GDM1 (cell line): ENCODE results near the gene STAT3.
"Not testable (repeated sequence)": the region's sequence is repeated elsewhere in the genome, so short reads cannot be mapped to it uniquely, and the experiment has no call there.

Source experiments
- DNase-seq: peaks from one replicate; lab custom pipeline; 2025; lab: John Stamatoyannopoulos, UW

STAT3 gene

GRCh38 chr17:42386777-42387657 lies 1.2 kb downstream of the STAT3 start:
- no peak for DNase-seq

- DNase-seq, result no peak
Observed at GRCh38 chr17:42381898-42382297, 6.3 kb downstream of the STAT3 start.

- DNase-seq, result no peak
Observed at GRCh38 chr17:42380935-42381334, 7.3 kb downstream of the STAT3 start.

GRCh38 chr17:42378959-42379594 lies 9.2 kb downstream of the STAT3 start:
- DNase-seq, result no peak

- DNase-seq, result no peak
Observed at GRCh38 chr17:42378359-42378958, 9.8 kb downstream of the STAT3 start.

DNA sequence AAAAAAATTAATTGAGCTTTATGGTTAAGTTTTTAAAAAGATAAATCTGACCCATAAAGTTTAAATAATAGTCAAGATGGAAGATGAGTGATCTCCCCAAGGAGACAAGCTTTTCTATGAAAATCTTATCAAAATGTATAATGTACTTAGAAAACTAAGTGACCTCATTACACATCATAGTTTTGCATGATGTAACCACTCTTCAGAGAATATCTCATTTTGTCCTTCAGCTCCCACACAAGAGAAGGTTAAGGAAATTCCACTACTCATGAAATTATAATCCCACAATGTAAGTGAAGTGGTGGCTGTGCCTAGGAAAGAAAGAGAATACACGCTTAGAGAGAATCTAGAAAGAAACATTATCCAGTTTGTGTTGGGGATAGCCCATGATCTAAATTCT lies 14.3 kb downstream of the STAT3 start:
- DNase-seq, result no peak

DNA sequence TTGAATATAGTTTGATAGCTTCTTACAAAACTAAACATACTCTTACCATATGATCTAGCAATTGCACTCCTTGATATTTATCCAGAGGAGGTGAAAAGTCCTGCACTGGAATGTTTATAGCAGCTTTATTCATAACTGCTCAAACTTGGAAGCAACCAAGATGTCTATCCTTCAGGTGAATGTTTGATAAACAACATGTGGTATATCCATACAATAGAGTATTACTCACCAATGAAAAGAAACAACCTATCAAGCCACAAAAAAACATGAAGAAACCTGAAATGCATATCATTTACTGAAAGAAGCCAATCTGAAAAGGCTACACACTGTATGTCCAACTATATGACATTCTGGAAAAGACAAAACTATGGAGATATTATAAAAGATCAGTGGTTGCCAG lies 16.1 kb downstream of the STAT3 start:
- DNase-seq, result no peak

GRCh38 chr17:42368797-42369561 lies 19.3 kb downstream of the STAT3 start:
- DNase-seq, result not testable (repeated sequence)

GRCh38 chr17:42368310-42368709 lies 19.9 kb downstream of the STAT3 start:
- DNase-seq, result not testable (repeated sequence)

- DNase-seq, result not testable (repeated sequence)
Observed at GRCh38 chr17:42366176-42367023, 21.8 kb downstream of the STAT3 start.

- DNase-seq, result no peak
Observed at GRCh38 chr17:42365136-42365535, 23.1 kb downstream of the STAT3 start.

DNA sequence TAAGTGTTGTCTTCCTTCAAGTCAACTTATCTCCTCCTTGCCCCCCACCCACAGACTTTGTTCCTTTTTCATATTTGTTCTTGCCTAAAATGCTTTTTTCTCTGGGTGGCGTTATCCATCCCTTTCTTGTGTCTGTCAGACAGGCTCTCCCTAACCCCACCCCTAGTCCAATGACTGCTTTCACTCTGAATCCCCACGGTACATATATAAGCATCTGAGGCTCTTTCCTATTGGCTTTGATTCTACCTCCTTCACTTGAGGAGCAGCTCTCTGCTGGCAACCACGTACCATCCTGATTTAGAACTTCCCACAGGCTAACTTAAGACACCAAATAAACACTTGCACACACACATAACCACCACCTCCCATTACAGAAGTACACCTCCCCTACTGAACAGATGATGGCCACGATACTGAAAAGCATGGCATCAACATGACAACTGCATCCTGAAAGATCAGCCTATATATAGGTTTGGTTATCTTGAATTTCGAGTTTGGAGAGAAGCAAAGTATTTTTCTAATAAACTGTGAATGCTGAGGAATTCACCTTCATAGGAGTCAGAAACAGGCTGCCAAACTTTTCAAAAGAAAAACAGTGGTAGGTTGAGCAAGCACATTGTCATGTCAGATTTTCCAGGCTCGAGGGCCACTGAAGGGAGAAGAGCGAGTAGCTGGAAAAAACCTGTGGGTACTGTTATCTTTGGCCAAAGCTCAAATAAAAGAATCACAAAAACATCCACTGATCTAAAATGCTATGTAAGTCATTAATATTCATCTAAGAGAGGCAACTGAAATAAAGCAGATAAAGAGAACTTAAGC lies 24.3 kb downstream of the STAT3 start:
- DNase-seq, result peak; percentile 17

DNA sequence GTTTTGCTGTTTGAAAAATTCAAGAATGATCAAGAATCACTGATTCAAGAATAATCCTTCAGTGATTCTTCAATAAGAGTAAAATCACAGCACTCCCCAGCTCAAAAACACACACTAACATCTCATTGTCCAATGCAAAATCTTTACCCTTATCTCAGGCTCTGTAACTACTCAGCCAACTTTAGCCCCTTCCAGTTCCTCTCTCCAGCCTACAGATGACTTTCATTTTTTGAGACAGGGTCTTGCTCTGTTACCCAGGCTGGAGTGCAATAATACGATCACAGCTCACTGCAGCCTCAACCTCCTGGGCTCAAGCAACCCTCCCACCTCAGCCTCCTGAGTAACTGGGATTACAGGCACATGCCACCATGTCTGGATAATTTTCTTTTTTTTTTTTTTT lies 25.0 kb downstream of the STAT3 start:
- no peak for DNase-seq

DNA sequence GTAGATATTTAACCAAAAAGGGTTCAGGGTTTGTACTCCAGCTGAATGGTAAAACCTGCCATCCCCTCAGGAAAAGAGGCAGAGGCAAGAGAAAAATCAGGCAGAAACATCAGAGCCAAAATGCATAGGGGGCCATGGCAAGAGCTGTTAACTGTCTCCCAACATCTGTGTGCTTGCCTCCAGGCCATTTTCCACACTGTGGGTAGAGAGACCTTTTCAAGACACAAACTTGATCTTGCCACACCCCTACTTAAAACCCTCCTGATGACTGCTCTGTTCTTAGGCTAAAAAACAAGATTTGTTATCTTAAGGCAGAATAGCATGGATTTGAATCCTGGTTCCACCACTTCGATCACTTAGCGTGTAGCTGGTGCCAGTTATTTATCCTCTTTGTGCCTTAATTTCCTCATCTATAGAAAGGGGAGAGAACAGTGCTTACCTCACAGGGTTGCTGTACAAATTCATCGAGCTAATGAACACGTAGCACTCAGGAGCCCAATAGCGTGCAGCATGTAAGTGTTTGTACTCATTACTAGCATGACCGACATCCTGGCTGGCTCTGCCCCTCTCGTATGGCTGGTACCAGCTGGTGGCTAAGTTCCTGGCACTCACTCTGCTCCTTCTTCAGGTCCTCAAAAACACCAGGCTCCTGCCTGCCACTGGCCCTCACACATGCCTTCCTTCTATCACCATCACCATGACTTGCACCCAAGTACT lies 25.8 kb downstream of the STAT3 start:
- DNase-seq, result no peak

DNA sequence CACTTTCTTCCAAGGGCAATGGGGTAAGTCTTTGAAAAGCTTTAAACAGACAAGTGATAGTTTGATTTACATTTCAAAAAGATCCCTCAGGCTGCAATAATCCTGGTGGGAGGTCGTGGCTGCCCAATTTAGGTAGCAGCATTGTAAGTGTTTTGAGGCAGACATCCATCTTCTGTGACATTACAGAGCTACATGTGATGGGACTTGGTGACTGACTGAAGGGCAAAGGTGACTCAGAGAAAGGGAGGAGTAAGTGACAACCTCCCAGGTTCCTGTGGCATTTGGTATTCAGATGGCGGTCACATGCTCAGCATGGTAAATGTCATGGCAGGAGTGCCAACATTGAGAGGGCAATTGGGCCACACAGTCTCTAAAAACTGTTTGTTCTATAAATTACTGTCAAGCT lies 26.5 kb downstream of the STAT3 start:
- no peak for DNase-seq

DNA sequence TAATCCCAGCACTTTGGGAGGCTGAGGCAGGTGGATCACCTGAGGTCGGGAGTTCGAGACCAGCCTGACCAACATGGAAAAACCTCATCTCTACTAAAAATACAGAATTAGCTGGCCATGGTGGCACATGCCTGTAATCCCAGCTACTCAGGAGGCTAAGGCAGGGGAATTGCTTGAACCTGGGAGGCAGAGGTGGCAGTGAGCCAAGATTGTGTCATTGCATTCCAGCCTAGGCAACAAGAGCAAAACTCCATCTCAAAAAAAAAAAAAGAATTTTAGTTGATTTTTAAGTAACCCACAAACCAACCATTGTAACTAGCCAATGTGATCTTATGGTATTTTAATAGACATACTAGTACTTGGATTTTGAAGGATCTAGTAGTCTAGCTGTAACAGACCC lies 27.9 kb downstream of the STAT3 start:
- DNase-seq, result not testable (repeated sequence)

DNA sequence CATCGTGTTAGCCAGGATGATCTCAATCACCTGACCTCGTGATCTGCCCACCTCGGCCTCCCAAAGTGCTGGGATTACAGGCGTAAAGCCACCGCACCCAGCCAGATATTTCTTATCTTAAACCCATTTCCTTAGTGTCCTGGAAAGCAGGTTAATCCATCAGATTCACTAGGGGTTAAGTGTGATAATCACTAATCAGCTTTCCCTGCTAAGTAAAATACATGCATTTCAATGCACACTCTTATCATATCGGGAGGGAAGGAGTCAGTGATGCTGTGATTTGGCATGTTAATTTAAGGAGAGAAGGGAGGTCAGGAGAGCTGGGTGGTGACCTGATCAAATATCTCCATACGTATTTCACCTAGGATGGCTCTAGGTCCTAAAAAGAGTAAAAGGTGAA lies 29.1 kb downstream of the STAT3 start:
- no peak for DNase-seq

DNA sequence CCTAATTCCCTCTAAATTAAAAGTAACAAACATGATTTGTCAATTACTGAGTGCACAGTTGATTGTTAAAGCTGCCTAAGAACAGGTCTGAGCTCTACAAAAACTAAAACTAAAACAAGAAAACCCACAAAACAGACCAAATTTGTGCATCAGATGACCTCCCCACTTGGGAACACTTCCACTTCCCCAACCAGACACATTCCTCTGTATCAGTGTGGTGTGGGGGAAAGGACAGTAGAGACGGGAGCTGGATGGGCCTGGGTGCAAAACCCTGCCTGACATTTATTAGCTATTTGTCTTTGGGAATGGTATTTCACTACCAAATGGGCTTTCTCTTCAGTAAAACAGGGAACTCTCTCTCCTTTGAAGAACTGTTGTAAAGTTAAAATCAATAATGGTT lies 29.8 kb downstream of the STAT3 start:
- no peak for DNase-seq

DNA sequence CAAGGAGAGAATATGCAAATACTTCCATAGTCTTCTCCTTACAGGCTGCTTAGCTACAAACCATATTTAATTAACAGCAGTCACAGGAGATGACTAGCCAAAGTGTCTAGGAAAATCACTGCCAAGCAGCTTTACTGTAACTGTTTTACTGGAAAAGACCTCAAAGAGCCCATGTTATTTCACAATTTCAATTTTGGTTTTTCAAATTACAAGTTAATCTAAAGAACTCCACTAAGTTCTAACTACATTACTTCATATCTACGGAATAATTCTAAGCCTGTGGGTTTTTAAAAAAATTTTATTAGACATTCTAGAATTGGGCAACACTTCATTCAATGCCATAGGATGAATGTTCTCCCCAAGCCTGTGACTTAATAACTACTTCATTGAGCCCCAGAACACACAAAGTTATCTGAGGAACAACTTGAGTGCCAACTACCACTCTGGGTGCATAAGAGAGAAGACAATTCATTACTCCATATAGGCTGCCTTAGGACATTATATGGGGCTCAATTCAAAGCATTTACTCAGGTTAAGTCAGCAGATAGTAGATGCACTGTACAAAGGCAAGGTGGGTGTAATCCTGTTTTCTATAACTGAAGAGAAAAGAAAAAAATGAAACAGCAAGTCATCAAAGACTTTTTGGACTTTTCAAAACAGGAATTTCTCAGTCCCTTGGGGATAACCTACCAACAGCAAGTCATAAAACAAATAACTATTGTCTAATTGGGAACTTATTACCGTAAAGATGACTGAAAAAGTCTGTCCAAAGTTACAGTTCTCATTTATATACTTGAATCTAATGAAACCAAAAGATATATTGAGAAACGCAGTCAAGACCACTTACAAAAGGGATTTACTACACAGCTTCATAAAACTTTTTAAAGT lies 33.0 kb downstream of the STAT3 start:
- no peak for DNase-seq
